Inflammatory macrophage treated with lipopolysaccharide for 1 hour (primary cell): Measurements from ENCODE around the gene RIBC1.
"Not testable (repeated sequence)": the region's sequence is repeated elsewhere in the genome, so short reads cannot be mapped to it uniquely, and the experiment has no call there.

Experiments
- DNase-seq, 2 donors: peaks; one replicate each; pipeline ENCODE4 v3.0.0-alpha.2; 2020 to 2022

Gene RIBC1

DNA sequence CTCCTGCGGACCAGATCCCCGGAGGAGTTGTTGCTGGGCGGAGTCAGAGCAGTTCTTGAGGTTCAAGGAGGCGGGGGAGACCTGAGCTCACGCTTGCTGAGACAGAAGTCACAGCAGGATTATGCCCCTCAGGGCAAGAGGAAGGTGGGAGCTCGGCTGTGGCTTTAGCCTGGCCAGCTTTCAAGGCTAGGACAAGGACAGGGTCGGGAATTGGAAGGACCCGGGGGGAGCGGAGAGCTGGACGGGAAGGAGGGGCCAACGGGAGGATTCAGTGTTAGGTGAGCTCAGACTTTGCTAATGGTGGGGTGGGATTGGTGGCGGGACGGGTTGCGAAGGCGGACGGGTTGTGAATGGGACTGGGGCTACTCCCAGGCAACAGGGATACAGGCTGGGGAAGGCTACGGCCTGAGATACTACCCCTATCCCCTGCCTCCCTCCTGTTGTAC is at the start of gene RIBC1:
RIBC1 (plus strand) TSS at position 13 of the 446 bp plus-strand sequence. CDS start 3,404 bp downstream, outside the sequence.
- no peak for DNase-seq

DNA sequence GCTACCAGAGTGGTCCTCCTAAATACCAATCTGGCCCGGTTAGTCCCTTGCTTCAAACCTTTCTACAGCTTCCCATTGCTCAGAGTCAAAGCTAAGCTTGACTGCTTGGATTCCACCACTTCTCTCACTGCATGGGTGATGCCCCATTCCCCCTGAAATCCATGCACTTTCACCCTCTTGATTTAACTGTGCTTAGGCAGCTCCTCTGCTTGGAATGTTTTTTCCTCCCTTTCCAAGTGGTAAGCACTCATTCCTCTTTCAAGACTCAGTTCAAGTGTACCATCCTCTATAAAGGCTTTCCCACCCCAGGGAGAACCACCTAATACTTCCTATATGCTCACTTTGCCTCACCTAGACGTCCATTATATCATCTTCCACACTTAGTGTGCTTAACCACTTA is 49.4 kb upstream of the RIBC1 start:
- DNase-seq: no peak

DNA sequence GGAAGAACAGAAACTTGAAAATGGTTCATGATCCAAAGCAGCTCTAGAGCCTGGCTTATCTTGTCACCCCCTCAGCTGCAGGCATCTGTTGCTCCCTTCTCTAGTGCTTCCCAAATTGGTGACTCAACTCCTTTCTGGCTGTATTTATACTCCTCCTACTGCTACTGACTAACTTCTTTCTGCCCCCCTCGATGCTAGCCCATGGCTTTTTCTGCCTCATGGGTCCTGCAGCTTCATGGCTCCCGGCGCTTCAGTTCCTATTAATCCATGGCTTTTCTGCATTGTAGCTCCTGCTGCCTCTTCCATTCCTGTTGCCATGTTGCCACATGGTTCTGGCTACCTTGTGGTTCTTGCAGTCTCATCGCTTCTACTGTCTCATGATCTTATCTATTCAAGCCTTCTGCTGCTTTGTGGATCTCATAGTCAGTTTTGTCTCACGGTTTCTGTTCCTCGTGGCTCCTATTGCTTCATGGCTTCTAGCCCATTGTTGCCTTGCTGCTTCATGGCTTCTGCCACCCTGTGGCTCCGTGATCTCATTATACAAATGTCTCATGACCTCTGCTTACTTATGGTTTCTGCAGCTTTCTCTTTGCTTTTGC is 48.4 kb upstream of the RIBC1 start:
- peak; percentile 55 to 80 for DNase-seq

DNA sequence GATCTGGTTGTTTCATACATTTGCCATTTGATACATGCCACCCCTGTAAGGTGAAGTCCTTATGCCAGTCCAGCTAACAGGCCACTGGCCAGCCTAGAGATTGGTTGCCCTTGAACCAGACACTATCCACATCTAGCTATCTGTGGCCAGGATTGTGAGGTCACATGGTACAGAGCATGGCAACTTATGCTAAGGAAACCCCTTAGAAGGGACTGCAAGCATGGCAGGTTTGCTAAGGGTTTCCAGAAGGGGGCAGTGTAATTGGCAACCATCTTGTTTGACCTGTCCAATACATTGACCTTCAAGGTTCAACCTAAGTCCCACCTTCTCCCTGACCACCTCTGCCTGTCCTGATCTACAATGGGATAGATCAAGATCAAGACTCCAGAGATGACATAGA is 47.8 kb upstream of the RIBC1 start:
- no peak for DNase-seq

DNA sequence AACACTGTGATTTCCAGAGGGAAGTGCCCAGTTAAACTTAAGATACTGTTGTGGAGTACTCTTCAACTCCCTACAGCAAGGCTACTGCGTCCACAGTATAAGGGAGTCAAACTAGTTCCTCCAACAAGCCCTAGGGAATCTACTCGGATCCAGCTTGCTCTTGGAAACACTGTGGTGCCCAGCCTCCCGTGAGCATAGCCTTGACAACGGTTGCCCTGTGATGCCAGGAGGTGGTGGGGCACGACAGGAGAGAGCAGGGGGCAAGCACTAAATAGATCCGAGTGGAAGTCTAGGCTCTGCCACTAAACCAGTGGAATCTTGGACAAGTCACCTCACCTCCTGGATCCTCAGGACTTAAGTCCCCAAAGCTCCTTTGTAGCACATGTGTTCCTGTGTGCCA is 45.8 kb upstream of the RIBC1 start:
- no peak for DNase-seq

DNA sequence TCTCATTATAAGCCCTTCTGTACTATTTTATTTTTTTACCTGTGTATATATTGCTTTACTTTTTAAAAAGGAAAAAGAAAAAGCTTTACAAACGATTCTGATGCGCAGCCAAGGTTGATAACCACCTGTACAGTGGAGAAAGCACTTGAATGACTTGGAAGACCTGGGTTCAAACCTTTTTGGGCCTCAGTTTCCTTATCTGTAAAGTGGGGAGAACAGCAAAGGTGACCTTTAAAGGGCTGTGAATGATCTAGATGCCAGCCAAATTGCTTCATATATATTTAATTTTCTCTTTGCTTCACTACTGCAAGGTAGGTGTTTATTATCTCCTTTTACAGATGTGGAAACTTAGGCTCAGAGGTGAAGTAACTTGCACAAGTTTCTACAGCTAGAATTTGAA is 45.2 kb upstream of the RIBC1 start:
- DNase-seq: no peak

DNA sequence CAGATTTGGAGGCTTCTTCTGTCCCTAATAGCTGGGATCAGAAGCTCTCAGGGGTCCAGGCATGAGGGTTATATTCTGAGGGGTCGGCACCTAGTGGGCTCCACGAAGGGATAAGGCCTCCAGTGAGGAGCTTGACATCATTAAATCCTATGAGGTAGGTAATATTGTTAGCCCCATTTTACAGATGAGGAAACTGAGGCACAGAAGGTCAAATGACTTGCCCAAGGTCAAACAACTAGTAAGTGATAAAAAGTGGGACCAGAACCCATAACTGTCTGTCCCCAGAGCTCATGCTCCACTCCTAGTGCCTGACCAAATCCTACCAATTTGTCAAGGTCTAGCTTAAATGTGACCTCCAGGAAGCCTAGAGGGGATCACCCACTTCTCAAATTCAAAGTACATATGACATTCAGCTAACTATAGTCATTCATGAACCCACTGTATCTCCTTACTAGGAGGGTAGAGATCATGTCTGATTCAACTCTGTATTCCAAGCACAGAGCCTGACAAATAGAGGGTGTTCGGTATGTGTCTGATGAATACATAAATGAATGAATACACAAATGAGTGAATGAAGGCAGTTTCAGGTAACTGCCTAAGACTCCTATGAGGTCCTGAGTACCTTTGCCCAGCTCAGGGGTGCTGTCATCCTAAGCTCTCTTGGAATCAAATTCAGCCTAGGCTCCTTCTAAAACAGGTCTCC is 43.5 kb upstream of the RIBC1 start:
- DNase-seq: no peak

DNA sequence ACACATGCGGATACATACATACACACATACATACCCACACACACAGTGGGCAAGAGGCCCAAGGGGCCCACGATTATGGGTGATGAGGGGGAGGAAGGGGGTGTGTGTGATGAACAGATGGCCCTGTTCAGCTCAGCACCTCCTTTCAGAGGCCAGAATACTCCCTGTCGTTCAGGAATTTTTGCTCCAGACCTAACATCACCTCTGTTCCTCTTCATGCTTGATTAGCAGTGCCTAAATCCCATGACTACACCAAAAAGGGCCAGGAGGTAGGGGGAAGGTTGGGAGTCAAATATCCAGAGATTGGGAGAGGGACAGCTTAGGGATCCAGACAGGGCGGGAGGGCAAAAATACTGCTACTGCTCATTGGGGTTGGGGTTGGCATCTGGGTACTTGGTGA is 42.9 kb upstream of the RIBC1 start:
- no peak for DNase-seq

DNA sequence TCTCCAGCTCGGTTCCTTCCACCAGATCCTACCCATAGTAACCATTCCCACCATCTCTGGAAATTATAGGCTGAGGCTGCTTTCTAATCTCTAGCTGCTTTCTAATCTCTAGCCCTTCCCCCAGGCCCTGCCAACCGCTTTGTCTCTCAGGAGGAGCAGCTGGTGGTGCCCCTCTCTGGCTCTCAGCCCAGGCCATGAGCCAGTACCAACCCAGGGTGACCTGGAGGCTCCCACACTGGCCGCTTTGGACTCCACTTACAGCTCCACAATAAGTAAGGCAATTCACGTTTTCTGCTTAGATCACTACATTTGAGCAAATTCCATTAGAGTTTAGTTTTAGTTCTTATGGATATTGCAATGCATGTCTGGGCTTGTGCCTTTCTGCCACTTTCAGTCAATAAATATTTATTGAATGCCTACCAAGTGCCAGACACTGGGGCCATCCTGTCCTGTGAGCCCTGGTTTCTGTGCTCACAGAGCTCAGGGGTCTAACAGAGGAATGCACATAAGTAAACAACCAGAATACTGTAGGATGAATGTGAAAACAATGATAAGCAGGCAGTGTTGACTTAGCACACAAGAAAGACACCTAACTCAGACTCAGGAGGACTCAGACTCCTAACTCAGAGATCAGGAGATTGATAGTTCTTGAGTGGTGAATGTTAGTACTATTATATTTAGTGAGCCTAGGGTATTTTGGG is 39.1 kb upstream of the RIBC1 start:
- DNase-seq: no peak

DNA sequence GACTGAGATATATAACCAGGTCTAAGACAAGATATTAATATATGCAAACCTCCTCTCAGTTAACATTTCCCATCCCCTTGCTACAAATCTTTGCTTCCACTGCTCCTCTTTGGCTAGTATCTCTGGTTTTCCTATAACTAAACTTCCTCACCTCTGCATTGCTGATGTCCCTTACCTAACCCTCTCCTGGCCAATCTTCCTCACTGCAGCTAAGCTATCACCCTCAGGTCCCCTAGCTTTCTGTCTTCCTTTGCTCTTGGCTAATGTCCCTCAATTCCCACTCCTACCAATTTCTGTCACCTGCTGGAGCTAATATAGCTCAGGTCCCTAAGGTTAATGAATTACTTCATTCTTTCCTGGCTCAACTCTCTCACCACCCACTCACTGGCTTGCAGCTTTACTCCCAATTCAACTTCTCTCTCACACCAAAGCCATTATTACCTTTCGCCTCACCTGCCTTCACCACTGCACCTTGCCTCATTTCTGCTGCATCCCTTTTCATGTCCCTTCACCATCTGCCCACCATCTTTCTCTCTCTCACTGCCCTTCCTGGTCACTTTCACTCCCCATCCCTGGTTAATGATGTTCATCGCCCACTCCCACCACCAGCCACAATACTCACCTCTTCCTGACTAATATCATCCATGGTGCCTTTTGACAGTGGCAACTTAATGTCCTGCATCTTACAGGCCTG is 26.9 kb upstream of the RIBC1 start:
- no peak for DNase-seq

DNA sequence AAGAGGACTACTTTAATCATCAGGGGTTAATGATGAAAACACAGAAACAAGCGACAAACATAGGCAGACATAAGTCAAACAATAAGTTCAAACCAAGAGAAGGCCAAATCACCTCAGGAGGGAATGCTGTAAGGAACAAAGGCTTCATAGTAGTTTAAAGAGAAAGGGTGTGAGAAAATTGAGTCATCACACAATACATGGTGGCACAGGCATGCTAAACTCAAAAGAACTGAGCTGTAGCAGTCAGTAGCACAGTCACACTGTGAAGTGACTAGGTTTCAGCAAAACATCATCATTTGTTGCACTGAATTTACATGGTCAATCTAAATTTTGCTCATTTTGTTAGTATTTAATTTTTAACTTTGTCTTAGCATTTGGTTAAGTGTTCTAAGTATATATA is 24.5 kb upstream of the RIBC1 start:
- DNase-seq: no peak

DNA sequence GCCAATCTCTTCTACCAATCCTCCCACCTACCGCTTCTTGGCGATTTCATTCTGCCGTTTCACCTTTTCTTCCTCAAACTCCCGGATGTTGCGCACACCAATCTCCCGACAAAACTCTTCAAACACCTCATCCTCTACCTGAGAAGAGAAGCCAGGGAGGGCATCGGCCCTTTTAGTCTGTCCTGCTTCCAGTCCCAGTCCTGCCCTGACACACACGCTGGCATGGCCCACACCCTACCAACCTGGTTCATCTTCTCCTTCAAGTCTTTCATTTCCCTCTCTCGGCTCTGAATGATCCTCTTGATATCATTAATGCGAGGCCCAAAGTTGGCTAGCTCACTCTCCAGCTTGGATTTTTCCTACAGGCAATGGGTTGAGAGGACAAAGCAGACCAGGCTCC is 19.1 kb upstream of the RIBC1 start:
- no peak for DNase-seq

DNA sequence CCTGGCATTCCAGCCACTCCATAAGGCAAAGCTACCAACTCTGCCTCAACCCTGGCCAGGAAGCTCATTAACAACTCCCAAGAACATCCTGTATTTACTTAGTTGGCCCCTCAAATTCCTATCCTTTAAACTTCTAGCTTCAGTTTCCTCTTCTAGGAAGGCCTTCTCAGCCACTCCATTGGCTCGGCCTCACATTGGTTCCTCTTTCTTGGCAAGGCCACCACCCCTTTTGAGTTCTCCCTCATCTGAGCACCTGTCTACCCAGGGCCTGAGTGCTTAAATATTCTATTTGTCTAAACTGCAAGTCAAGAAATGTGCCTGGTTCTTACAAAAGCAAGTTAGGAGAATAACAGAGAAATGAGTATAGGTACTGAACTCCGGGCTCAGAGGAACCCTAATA is 10.2 kb upstream of the RIBC1 start:
- no peak for DNase-seq

DNA sequence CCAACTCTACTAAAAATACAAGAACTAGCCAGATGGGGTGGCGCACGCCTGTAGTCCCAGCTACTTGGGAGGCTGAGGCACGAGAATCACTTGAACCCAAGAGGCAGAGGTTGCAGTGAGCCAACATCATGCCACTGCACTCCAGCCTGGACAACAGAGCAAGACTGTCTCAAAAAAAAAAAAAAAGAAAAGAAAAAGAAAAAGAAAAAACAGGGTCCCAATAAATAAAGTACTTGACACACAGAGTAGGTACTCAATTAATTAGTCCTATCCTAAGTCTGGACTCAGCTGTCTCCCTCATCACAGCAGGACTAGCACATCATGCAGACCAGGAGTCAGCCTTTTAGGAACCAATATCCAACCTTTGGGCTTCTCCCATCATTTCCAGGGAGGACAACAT is 2.3 kb upstream of the RIBC1 start:
- DNase-seq: not testable (repeated sequence)

DNA sequence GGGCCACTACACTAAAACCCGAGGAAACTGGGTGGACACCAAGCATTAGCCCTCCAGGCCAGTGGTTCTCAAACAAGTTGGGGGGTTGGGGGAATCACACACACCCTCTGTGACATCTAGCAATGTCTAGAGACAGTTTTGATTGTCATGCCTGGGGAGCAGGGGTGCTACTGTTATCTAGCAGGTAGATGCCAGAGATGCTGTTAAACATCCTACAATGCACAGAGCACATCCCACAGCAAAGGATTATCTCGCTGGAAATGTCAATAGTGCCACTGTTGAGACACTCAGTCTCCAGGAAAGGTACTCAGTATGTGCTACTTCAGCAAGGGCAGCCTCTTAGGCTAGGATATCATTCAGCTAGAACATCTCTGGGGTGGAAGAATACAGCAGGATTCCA is 1.5 kb upstream of the RIBC1 start:
- no peak for DNase-seq

DNA sequence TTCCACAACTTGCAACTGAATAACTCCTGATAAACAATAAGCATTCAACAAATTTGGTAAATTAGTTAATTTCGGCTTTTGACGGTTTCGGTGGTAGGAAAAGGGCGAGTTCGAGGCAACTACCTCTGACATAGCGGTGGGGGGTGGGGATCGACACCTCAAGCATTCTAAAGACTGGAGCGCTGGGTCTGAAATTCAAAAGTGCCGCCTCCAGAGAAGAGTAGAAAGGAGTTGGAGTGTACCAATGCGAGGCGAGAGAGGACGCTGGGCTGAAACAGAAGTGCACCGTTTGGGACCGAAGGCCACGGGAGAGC is 944 bp upstream of the RIBC1 start:
- DNase-seq: peak in 1 of 2 donors; percentile 33

DNA sequence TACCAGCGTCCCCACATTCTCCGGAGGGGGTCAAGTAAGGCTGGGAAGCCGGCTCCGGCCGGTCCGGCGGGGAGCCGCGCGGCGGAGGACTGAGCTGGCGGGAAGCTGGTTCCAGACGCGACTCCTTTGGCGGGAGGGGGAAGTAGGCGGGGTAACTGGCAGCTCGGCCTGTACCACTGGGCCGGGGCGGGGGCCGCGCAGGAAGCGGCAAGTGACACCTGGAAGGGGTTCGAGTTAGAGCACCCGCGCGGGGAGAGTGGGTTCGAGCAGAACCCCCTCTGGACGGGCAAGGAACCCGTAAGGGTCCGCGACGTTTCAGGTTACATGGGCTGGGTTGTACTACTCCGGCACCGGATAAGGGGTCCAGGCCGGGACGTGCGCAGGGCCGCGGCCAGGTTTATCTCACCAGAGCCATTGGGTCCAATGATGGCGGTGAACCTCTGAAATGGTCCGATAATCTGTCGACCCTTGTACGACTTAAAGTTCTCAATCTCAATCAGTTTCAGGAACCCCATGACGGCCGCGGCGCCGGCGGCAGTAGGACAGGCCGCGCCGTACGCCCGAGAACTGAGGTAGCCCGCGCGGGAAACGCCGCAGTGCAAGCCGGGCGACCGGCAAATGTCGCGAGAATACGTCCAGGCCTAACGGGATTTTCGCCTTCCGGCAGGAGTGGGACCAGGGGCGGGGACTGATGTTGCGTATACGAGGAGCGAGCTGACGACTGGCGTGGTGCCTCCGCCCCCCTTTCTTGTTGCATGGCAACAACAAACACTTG is 400 bp upstream of the RIBC1 start, which contains the start of gene SMC1A:
SMC1A (minus strand) TSS at position 569 of the 775 bp plus-strand sequence; CDS start at position 515, 54 bp downstream.
- DNase-seq: peak; percentile 92 to 95

DNA sequence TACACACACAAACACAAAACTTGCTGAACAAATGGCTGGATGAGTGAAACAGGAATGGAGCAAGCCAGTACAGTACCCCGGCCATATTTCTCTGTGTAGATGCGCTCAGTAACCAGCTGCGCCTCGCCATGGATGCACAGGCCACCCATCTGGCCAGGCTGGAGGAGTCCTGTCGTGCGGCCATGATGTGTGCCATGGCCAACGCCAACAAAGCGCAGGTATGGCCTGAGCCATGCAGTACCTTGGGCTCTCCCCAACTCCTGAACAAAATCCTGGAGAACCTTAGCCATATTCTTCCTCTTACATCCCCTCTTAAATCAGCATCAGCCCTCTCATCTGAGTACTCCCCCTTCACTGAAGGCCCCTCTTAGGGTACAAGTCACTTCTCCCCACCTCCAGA is 7.1 kb downstream of the RIBC1 start:
- DNase-seq: no peak

DNA sequence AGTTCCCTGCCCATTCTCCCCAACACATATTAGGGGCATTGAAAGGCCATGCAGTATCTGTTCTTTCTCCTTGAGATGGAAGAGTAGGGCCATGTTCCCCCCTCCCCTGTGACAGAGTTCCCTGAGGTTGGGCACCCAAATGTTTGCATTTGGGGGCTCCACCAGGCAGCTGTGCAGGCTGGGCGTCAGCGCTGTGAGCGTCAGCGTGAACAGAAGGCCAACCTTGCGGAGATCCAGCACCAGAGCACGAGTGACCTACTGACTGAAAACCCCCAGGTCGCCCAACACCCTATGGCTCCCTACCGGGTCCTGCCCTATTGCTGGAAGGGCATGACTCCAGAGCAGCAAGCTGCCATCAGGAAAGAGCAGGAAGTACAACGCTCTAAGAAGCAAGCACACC is 7.6 kb downstream of the RIBC1 start:
- DNase-seq: no peak

DNA sequence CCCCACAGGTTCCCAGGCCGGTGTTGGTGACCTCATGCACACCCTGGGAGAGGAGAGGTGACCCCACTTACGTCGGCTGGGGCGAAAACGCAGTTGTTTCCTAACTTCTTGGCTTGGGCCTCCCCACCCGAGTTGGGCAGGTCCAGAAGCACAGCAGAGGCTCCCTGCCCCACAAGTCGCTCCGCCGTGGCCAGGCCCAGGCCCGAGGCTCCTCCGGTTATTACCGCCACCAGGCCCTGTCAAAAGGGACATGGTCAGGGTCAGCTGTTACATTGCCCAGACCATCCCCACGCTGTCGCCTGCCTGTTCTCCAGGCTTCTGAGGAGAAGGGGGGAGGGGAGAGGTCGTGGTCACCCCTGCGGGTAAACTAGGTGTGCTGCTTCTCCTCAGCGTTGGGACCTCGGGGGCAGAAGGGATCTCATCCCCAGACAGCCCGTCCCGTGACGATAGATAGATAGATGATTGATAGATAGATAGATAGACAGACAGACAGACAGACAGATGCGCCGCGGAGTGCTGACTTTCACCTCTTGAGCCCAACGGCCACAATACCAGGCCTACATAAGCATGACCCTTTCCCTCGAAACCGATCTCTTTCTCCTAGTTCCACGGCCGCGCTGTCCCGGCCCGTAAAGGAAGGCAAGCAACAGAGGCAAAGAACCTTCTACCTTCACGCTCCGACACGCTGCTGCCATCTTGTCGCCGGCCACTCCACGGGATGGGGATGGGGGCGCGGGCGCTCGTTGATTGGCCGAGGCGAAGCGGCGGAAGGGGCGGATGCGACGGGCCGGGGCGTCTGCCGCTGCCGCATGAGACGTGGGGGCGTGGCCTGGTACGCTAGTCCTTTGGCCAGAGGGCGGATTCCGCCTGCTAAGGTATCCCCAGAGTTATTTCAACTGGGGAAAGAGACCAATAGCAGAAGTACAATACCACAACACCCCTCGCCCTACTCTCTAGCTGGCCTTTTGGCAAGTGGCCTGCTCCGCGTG is 11.3 kb downstream of the RIBC1 start, which contains the start of gene HSD17B10:
HSD17B10 (minus strand) TSS at position 720 of the 989 bp plus-strand sequence; CDS start at position 695, 25 bp downstream.
- peak; percentile 81 to 84 for DNase-seq

DNA sequence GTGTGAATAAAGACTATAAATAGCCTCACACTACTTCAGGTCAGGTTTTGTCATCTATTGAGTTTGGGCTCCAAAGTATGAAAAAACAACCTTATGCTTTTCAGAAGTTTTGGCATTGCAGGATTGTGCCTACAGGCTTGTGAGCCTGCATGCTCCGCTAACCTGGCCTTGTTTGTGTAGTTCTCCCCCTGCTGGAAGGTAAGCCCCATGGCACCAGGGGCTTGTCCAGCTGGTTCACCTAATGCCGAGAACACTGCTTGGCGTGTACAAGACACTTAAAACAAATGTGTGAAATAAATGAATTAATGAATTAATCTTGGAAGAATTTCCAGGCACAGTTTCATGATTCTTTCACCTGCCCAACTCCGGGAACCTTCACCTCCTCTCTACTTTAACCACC is 13.3 kb downstream of the RIBC1 start:
- peak; percentile 42 to 62 for DNase-seq
